Activated CD8-positive, alpha-beta T cell treated with anti-CD3 and anti-CD28 coated beads for 36 hours (primary cell): Measurements from ENCODE around the gene PPP1CB. TPM values are rescaled to one million over a fixed set of nuclear protein-coding genes. Genes with fewer than 3 reads are reported as not detected.

Experiments used
- ATAC-seq: fragments of 200-7000 bp; cut with Tn5 transposase; one replicate; pipeline ENCODE4 v1.10.0; 2021; ENCODE audit warnings: mild to moderate bottlenecking, moderate library complexity
- CTCF ChIA-PET: fragments of 350-600 bp; sonication (Branson Sonifier 250); formaldehyde crosslinking; loops from one replicate; lab custom pipeline; 2021; ENCODE audit warnings: antibody characterized with exemption; lab: Charles Lee
- POLR2A ChIA-PET: fragments of 350-600 bp; sonication (Branson Sonifier 250); formaldehyde crosslinking; loops from one replicate; lab custom pipeline; 2021; ENCODE audit warnings: antibody characterized with exemption; lab: Charles Lee
- DNase-seq: peaks from one replicate; pipeline ENCODE4 v3.0.0-alpha.2; 2020
- H3K27ac Mint-ChIP-seq: one replicate; pipeline ENCODE4 v1.8.0; 2021; ENCODE audit warnings: mild to moderate bottlenecking, mixed read lengths
- H3K27me3 Mint-ChIP-seq: one replicate; pipeline ENCODE4 v1.8.0; 2021; ENCODE audit warnings: mixed read lengths
- H3K36me3 Mint-ChIP-seq: one replicate; pipeline ENCODE4 v1.8.0; 2021; ENCODE audit warnings: low read depth, mixed read lengths
- H3K4me1 Mint-ChIP-seq: one replicate; pipeline ENCODE4 v1.8.0; 2021; ENCODE audit warnings: low read depth, mixed read lengths
- H3K4me3 Mint-ChIP-seq: one replicate; pipeline ENCODE4 v1.8.0; 2021; ENCODE audit warnings: mild to moderate bottlenecking, moderate library complexity, mixed read lengths
- H3K9me3 Mint-ChIP-seq: one replicate; pipeline ENCODE4 v1.8.0; 2021; ENCODE audit warnings: mixed read lengths
- CTCF ChIP-seq: fragments of 200-600 bp; IDR thresholded peaks from one replicate; pipeline ENCODE4 v1.8.0; 2022; ENCODE audit warnings: antibody characterized with exemption, mild to moderate bottlenecking
- intact Hi-C: fragments of 100-400 bp; cut with micrococcal nuclease; formaldehyde crosslinking; loops from one replicate; pipeline ENCODE4 v1.10.0; 2022
- total RNA-seq, 2 experiments: library from RNA; stranded (reverse); gene quantifications; one replicate each; pipeline ENCODE4 v1.2.3, GENCODE V29; 2021

Gene PPP1CB
- total RNA-seq, 2 experiments from 2014 or later, result 206 to 216 TPM

- peak overlapping the region; percentile 96 for H3K27ac Mint-ChIP-seq
- CTCF ChIA-PET, result interaction anchor here (1.6 to 14.7 kb wide), 3 partner anchors 22 to 182 kb away, joined by 3 to 156 read pairs (median 12); no protein-coding TSS in a partner anchor
- peaks cover 32% of the 10 kb centered on the region for H3K4me1 Mint-ChIP-seq
- H3K4me3 Mint-ChIP-seq, result no peak overlapping the region
- DNase-seq (no peak), ATAC-seq (no peak)
- H3K36me3 Mint-ChIP-seq, result peaks cover 12% of the 10 kb centered on the region
- POLR2A ChIA-PET, result interaction anchor here (0.7 to 1.7 kb wide), 3 partner anchors 19 to 155 kb away, joined by 3 to 5 read pairs (median 5); no protein-coding TSS in a partner anchor
- TF ChIP-seq CTCF, result no peak
- no peaks in the 10 kb centered on the region for H3K9me3 Mint-ChIP-seq
- H3K27me3 Mint-ChIP-seq, result no peaks in the 10 kb centered on the region
- intact Hi-C loops, result no loop called here
Measured at GRCh38 chr2:28748941-28749340, 2.7 kb upstream of the PPP1CB start.

- peaks cover 14% of the 10 kb centered on the region for H3K36me3 Mint-ChIP-seq
- intact Hi-C loops, result no loop called here
- H3K4me1 Mint-ChIP-seq, result peaks cover 37% of the 10 kb centered on the region
- no peak overlapping the region for H3K4me3 Mint-ChIP-seq
- DNase-seq, result no peak
- H3K27ac Mint-ChIP-seq, result peak overlapping the region; percentile 96
- no peak for TF ChIP-seq CTCF
- POLR2A ChIA-PET, result interaction anchor here (0.7 to 1.5 kb wide), 3 partner anchors 67 to 155 kb away, joined by 3 to 5 read pairs (median 3); no protein-coding TSS in a partner anchor
- H3K27me3 Mint-ChIP-seq, result no peaks in the 10 kb centered on the region
- H3K9me3 Mint-ChIP-seq, result no peaks in the 10 kb centered on the region
- no peak for ATAC-seq
- CTCF ChIA-PET, result interaction anchor here (1.6 to 14.7 kb wide), 3 partner anchors 22 to 183 kb away, joined by 3 to 156 read pairs (median 12); no protein-coding TSS in a partner anchor
Measured at GRCh38 chr2:28749526-28749925, 2.1 kb upstream of the PPP1CB start.

GRCh38 chr2:28750316-28751251, 1.0 kb upstream of the PPP1CB start:
- CTCF ChIA-PET, result interaction anchor here (1.0 to 14.7 kb wide), 3 partner anchors 11 to 183 kb away, joined by 5 to 156 read pairs (median 8); no protein-coding TSS in a partner anchor
- no peaks in the 10 kb centered on the region for H3K9me3 Mint-ChIP-seq
- H3K27ac Mint-ChIP-seq, result peak overlapping the region; percentile 96
- H3K4me3 Mint-ChIP-seq, result peak overlapping the region; percentile 94
- TF ChIP-seq CTCF, result no peak
- POLR2A ChIA-PET, result interaction anchor here (0.7 to 2.7 kb wide), 10 partner anchors 10 to 168 kb away, joined by 3 to 14 read pairs (median 4); no protein-coding TSS in a partner anchor
- H3K4me1 Mint-ChIP-seq, result peaks cover 47% of the 10 kb centered on the region
- peaks cover 22% of the 10 kb centered on the region for H3K36me3 Mint-ChIP-seq
- ATAC-seq (no peak), DNase-seq (peak; percentile 70)
- intact Hi-C loops, result loop anchor here (2.0 to 5.0 kb wide), 2 partner anchors 138 to 156 kb away; no protein-coding TSS in a partner anchor
- H3K27me3 Mint-ChIP-seq, result no peaks in the 10 kb centered on the region

- Mint-ChIP-seq H3K9me3 (no peaks in the 10 kb centered on the region), H3K27me3 (no peaks in the 10 kb centered on the region), H3K27ac (peak overlapping the region; percentile 96), H3K36me3 (peaks cover 30% of the 10 kb centered on the region), H3K4me3 (peak overlapping the region; percentile 94), H3K4me1 (peaks cover 60% of the 10 kb centered on the region)
- ATAC-seq (peak; percentile 24), DNase-seq (peak; percentile 43)
- POLR2A ChIA-PET, result interaction anchor here (0.7 to 2.7 kb wide), 15 partner anchors 16 to 169 kb away, joined by 3 to 14 read pairs (median 4); partner anchors contain the start of gene WDR43
- TF ChIP-seq CTCF, result no peak
- intact Hi-C loops, result loop anchor here (2.0 to 5.0 kb wide), 3 partner anchors 140 to 185 kb away; no protein-coding TSS in a partner anchor
- CTCF ChIA-PET, result interaction anchor here (0.6 to 14.7 kb wide), 5 partner anchors 10 to 184 kb away, joined by 3 to 156 read pairs (median 5); no protein-coding TSS in a partner anchor
Measured at GRCh38 chr2:28751956-28752630, 463 bp downstream of the PPP1CB start.
